GM18520 (cell line): Measurements from ENCODE around the gene ZNG1A.
"Not testable (repeated sequence)": the region's sequence is repeated elsewhere in the genome, so short reads cannot be mapped to it uniquely, and the experiment has no call there.

Source experiments
- ATAC-seq: cut with Tn5 transposase; IDR thresholded peaks from one replicate; pipeline ENCODE4 v1.9.1; 2021; ENCODE audit not compliant: unreplicated experiment

The ZNG1A gene

DNA sequence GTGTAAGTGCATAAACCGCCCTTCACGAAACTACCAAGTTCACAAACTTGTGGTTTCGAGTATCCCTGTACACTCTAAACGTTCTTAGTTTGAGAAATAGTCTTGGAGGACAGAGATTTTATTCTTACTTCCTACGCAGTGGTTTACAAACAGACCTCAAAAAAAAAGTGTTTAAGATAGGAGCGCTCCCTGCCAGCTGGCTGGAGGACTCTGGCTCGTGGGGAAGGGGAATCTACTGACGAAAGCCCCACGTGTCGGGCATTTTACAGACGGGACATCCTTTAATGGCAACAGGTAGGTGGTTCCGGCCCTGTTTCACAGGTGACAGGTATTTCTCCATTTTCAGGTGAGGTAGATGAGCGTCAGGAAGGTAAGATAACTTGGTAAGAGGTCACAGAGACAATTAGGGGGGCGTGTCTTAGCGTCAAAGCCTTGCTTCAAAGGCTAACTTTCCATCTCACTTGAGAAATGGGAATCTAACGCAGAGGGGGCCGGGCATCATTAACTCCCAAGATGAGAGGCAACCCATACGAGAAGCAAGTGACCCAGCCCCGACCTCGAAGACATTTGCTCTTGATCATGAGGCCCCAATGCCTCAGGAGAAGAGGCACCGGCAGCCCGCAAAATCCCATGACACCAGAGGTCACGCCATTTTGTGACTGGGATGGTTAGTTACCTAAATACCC lies 573 bp downstream of the ZNG1A start:
- ATAC-seq: not testable (repeated sequence)

- not testable (repeated sequence) for ATAC-seq
Observed at GRCh38 chr9:169757-170156, 9.1 kb downstream of the ZNG1A start.

- ATAC-seq: not testable (repeated sequence)
Observed at GRCh38 chr9:159871-160270, 19.0 kb downstream of the ZNG1A start.

DNA sequence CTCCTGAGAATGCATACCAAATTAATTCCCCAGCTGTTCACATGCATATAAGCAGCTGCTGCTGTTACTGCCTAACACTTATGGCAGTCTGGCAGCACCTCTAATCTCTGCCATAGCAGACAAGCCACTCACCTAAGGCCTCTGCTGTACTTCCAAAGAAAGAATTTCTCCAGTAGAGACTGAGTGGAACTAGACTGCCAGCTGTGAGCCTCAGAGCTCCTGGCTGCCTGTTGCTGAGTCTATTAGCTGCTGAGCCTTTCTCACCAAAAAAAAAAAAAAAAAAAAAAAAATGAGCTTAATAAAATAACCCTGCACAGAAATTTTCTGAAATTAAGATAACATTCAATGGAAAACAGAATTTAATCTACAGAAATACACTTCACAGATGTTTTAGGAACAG lies 27.7 kb downstream of the ZNG1A start:
- not testable (repeated sequence) for ATAC-seq

DNA sequence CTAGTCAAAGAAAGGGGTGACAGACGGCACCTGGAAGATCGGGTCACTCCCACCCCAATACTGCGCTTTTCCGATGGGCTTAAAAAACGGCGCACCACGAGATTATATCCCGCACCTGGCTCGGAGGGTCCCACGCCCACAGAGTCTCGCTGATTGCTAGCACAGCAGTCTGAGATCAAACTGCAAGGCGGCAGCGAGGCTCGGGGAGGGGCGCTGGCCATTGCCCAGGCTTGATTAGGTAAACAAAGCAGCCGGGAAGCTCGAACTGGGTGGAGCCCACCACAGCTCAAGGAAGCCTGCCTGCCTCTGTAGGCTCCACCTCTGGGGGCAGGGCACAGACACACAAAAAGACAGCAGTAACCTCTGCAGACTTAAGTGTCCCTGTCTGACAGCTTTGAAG lies 39.0 kb downstream of the ZNG1A start:
- ATAC-seq: not testable (repeated sequence)

DNA sequence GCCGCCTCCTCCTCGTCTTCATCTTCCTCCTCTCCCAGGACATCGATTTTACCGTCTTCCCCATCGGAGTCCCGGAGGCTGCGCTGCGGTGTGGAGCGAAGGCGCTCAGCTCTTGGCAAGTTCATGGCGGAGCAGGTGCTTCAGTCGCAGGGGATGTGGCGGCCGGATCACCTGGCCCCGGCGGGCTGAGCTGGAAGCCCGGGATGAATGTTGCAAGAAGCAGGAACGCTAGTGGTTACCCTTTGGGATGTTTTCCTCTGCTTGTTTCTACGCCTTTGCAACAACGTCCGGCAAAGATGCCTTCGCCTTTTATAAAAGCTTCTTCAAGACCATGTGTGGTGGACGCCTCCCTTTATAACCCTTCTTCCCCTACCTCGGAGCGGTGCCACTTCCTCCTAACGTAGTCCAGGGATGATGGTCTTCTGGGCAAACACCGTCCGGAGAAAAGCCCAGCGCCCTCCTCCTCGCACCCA lies 60.8 kb downstream of the ZNG1A start, which contains the start of gene FOXD4:
FOXD4 (minus strand) TSS at position 423 of the 473 bp plus-strand sequence; CDS start at position 125, 298 bp downstream.
- not testable (repeated sequence) for ATAC-seq

DNA sequence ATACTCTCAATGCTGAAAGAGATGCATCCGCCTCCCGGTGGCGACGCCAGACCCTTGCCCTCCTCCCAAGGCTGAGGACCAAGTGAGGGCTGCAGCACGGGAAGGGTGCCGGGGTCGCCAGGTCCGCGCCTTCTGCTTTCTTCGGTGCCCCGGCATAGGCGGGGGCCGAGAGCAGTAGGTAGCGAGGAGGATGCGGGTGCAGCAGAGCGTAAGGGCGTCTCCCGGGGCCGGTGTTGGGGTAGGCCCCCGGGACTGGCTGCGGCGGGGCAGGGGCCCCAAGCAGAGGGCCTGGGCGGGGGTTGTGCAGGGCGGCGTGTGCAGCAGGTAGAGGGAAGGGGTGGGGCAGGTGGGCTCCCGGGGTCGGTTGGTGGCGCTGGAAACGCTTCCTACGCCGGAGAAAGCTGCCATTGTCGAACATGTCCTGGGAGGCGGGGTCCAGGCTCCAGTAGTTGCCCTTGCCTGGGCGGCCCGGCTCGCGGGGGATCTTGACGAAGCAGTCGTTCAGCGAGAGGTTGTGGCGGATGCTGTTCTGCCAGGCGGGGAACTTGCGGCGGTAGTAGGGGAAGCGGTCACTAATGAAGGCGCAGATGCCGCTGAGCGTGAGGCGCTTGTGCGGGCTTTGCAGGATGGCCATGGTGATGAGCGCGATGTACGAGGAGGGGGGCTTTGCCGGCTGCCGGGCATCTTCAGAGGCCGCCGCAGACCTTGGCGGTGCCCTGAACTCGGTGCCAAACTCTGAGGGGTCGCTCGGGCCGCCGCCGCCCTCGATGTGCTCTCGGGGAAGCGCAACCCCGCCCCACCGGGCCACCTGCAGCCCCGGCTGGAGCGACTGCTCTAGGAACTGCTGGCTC lies 61.5 kb downstream of the ZNG1A start:
- not testable (repeated sequence) for ATAC-seq

- ATAC-seq: not testable (repeated sequence)
Observed at GRCh38 chr9:116239-117077, 62.4 kb downstream of the ZNG1A start.

GRCh38 chr9:115118-115451 lies 63.8 kb downstream of the ZNG1A start:
- not testable (repeated sequence) for ATAC-seq

GRCh38 chr9:114267-115117 lies 64.4 kb downstream of the ZNG1A start:
- not testable (repeated sequence) for ATAC-seq

GRCh38 chr9:113468-114266 lies 65.2 kb downstream of the ZNG1A start:
- ATAC-seq: not testable (repeated sequence)

GRCh38 chr9:112589-113467 lies 66.0 kb downstream of the ZNG1A start:
- ATAC-seq: not testable (repeated sequence)

DNA sequence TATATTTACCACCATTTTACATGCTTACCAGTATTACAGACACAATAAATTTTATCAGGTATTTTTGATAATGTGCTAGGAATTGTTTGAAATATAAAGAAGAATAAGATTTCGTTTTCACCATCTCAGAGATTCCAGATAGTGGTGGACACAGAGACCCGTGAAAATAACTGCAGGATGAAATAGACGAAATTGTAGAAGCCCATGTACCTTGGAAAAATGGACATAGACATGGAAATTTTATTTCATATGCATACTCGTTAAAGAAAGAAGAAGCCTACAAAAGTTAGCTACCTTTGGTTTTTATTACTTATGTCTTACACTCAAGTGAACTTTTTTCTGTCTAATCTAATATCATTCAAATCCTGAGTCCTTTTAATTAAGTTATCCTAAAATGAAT lies 68.2 kb downstream of the ZNG1A start:
- ATAC-seq: not testable (repeated sequence)

- not testable (repeated sequence) for ATAC-seq
Observed at GRCh38 chr9:109540-109939, 69.3 kb downstream of the ZNG1A start.

DNA sequence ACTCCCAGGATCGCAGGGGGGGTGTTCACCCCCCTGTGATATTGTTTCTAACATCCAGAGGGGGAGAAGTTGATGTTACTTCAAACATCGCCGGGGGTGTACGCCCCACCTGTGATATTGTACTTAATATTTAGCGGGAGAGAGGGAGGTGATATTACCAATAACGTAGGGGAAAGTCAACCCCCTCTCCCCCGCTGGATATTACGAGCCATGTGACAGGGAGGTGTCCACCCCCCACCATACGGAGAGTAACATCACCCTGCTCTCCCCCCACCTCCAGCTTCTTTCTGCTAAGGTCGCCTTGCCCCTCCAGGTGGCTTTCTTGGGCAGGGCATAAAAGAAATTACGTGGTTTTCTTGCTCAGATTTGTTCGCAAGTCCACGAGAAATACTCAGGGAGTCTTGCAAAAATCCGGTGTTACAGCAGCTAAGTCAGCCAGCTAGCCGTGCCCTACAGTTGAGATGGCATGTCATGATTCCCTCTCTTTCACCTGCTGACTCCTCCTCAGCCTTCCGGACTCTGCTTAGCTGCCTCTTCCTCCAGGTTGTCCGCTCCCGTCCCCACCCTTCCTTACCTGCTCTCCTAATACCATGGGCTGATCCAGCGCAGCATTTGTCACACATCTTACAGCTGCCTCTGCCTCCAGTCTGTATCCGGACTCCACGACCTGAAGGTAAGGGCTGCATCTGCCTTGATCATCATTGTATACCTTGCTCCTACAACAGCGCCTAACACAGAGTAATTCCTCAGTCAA lies 69.9 kb downstream of the ZNG1A start:
- ATAC-seq: not testable (repeated sequence)

DNA sequence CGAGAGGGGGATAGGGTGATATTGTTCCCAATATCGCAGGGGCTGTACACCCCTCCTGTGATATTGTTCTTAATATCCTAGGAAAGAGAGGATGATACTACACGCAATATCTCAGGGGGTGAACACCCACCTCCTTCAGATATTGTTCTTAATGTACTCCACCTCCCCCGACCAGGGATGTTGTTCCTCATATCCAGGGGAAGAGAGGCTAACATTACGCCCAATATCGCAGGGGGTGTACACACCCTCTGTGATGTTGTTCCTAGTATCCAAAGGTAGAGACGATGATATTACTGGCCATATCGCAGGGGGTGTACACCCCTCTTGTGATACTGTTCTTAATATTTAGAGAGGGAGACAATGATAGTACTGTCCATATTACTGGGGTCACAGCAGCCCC lies 72.9 kb downstream of the ZNG1A start:
- not testable (repeated sequence) for ATAC-seq

GRCh38 chr9:100430-100829 lies 78.4 kb downstream of the ZNG1A start:
- not testable (repeated sequence) for ATAC-seq

GRCh38 chr9:99867-100266 lies 79.0 kb downstream of the ZNG1A start:
- not testable (repeated sequence) for ATAC-seq
